ENCODE results near the gene DLG2.

DNA sequence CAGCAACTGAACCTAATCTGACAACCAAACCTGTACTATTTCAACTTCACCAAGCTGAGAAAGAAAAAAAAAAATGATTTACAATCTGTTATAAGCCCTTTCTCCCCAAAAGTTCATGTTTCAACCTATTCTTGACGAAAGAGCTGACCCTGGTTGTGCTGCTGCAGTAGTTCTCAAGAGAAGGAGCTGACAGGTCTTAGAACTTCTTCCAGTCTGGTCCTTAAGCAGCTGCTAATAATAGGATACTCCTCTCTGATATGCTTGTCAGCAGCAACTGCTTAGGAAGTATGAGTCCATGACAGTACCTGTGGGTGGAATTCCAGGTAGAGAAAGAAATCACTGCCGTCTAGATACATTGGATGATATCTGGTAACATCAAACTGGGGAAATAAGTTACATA lies 1605.9 kb downstream of the DLG2 start:
- no peak for TF ChIP-seq EP300 (IDR thresholded peaks at IDR 0.05)
- TF ChIP-seq POLR2A (IDR thresholded peaks at IDR 0.05), result no peak

Measured in ovary (tissue), 1 donor.